ENCODE measurements around the gene ANKS4B.
A peak's percentile ranks its signal among the peaks of the same experiment; 100 is the strongest.
"Not testable (repeated sequence)": the region's sequence is repeated elsewhere in the genome, so short reads cannot be mapped to it uniquely, and the experiment has no call there.

ANKS4B gene

GRCh38 chr16:21263640-21264570 lies 30.4 kb downstream of the ANKS4B start:
- DNase-seq: peak; percentile 67

DNA sequence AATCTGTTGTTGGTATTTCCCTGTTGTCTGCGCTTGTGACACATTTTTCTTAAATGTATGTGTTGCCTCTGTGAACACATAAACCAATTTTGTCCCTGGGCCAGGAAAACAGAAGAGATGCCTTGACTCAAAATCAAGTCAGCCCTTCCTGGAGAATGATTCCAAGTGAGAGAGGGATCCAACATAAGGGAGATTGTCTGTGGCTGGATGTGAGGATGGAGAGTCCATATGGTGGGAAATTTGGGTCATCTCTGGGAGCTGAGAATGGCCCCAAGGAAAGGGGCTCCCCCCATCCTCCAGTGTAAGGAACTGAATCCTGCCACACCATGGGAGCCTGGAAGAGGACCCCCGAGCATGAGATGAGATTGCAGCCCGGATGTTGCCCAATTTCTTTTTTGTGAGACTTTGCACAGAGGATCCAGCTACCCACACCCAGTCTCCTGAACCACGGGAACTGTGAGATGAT lies 31.1 kb downstream of the ANKS4B start:
- DNase-seq: no peak

DNA sequence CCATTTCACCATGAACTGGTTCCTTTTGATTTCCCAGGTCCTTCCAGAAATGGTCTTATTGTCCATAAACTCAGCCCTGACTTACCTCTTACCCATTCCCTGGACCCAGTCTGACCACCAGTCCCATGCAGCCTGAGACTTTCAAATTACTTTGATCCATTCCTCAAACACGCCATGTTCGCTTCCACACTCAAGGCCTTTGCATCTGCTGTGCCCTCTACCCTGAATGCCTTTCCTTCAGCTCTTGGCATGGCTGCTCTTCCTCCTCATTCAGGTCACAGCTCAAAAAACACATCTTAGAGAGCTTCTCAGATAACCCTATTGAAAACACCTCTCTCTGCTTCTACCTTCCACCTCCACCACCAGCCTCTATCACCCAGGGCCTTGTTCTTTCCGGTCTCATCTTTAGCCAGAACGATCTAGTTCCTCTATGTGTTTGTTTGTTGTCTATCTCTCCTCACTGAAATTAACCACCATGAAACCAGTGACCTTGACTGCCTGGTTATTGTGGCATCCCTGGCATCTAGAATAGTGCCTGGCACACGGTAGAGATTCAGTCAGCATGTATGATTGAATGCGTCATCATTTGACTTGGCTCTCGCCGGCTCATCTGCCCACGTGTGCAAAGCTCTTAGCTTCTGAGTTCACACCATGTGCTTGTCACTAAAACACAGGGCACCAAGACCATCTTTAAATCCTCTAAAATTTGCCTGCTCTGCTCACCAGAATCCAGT lies 31.8 kb downstream of the ANKS4B start:
- no peak for DNase-seq

GRCh38 chr16:21267298-21267697 lies 33.8 kb downstream of the ANKS4B start:
- no peak for DNase-seq

GRCh38 chr16:21268236-21268635 lies 34.7 kb downstream of the ANKS4B start:
- DNase-seq: no peak

GRCh38 chr16:21272253-21272652 lies 38.8 kb downstream of the ANKS4B start:
- DNase-seq: no peak

GRCh38 chr16:21272763-21273162 lies 39.3 kb downstream of the ANKS4B start:
- DNase-seq: not testable (repeated sequence)

GRCh38 chr16:21274172-21274726 lies 40.8 kb downstream of the ANKS4B start:
- DNase-seq: no peak

DNA sequence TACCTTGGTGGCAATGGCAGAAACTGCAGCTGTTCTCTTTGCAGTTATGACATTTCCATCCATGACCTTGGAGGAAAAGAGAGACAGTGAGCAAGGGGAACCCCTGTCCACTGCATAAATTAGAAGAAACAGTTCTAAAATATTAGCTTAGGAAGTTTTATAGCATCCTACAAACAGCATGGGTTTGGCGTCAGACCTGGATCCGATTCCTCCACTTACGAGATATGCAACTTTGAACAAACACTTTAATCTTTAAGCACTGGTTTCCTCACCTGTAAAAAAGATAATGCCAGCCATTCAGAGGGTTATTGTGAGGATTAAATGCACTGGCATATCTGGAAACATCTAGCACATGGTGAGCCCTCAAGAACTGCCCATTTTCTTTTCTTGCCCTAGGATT lies 42.0 kb downstream of the ANKS4B start:
- DNase-seq: no peak

DNA sequence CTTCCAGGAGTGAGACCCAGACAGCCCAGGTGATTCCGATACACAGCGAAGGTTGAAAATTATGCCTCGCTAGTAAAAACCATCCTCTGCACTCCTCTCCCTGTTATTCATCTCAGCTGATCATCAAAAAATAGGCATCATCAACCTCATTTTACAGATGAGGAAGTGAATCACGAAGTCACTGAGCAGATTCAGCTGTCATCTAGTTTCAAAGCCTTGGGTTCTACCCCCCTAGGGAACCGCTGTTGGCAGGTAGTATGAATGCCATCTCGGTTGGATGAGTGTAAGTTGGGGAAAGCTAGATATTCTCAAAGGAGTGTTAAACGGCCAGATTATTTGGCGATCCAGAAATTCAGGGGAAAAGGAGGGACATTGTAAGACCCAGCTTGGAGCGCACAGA lies 42.6 kb downstream of the ANKS4B start:
- DNase-seq: no peak

DNA sequence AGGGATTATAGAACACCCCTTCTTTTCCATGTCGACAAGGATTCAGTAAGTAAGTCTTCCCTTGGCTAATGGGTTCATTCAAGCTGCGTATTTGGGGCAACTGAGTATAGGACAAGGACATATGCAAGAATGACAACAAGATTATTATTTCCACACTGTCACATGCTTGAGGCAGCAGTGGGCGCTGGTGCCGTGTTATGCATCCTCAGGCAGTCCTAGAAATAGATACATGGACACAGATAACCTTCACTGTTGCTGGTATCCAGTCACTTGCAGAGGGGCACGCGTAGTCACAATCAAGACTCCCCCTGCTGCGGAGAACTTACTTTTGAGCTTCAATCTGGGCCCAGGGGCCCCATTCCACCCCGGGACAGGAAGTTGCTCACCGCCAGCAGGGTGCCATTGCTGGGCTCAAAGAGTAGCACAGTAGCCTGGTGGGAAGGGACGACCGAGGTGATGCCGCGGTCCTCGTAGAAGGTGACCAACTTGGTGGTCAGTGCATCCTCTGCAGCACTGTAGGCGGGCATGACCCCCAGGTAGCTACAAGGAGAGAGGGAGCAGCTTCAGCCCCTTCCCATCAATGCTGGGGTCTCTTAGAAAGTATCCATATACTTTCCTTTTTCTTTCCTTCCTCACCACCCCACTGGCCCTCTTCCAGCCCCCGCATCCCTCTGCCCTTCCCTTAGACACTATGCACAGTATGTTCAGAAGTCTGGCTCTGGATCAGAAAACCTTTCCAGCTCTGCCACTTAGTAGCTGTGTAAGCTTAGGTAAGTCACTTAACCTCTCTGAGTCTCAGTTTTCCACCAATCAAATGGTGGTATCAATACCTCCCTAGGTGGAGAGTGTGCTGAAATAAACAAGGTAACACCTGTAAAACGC lies 43.8 kb downstream of the ANKS4B start:
- DNase-seq: no peak

DNA sequence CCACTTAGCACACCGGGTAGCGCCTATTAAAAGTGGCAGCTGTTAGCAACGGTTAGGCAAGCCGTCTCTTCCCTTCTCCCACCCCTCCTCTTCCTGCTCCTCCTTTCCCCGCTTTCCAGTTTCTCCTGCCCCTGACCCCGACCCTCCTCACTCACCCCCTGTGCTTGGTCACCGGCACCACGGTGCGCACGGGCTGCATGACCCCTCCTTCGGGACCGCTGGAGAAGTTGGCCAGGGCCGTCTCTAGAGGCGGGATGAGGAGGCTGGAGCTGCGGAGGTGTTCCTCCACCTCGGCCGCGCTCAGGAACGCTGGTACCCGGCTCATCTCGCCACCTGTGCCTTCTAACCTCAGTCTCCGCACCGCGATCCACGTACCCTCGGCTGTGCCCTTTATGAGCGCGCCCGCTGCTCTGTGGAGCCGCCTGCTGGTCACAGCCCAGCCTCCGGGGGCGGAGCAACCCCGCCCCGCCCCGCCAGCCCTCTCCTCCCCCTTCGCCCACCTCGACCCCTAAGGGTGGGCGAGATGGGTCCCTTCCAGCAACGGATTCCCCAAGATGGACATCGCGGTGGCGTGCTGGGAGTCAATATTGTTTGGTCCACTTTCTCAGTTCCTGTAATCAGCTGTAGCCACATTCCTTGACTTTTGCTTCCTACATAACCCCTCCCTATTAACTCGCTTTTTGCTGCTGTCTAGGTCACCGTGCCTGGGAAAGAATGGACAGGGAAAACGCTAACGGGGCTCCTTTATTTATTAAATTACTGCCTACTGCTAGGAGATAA lies 44.6 kb downstream of the ANKS4B start, which contains the start of gene CRYM:
CRYM (minus strand) TSS at position 364 of the 780 bp plus-strand sequence; CDS start at position 325, 39 bp downstream.
- peak; percentile 42 for DNase-seq

- no peak for DNase-seq
Measured at GRCh38 chr16:21279501-21279900, 46.0 kb downstream of the ANKS4B start.

DNA sequence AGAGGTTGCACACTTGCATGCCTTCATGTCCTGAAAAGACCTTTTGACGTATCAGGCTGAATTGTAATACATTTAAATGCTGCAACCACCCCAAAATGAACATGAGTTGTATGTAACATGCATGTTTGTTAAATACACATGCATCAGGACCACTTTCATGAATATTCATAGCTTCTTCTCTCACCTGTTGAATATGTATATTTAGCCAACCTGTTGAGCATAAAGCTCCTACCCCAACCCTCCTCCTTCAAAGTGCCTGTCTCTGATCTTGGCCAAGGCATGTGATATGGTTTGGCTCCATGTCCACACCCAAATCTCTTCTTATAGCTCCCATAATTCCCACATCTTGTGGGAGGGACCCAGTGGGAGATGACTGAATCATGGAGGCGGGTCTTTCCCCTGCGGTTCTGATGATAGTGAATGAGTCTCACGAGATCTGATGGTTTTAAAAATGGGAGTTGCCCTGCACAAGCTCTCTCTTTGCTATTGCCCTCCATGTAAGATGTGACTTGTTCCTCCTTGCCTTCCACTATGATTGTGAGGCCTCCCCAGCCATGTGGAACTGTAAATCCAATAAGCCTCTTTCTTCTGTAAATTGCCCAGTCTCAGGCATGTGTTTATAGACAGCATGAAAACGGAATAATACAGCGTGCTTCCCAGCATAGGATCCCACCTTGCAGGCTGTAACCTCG lies 48.3 kb downstream of the ANKS4B start:
- no peak for DNase-seq

DNA sequence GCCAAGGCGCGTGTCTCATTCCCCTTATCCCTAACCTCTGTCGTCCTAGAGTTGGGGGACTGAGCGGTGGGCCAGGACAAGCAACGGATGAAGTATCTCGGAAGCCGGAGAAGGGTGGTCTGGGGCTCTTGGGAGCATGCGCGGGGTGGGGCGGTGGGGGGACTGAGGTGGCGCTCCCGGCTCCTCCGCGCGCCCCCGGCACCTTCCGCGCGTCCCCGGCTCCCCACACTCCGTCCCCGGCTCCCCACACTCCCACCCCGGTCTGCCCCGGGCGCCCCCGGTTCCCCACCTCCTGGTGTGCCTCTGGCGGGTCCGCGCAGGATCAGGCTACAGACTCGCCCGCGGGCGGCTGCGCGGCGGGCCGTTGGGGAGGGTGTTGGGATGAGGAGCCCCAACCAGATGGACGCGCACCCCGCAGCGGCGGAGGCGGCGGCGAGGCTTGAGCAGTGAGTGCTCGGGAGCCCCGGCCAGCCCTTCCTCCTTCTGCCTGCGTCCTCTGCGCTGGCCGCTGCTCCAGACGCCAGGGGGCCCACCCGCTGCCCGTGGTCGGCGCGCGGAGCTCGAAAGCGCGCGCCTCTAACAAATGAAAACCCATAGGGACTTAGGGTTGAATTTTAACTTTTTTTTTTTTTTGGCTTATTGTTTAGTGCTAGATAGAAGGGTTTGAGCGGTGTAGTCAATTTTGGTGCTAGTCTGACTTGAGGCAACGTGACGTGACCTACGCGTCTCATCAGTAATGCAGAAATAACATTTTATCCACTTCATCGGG lies 50.2 kb downstream of the ANKS4B start:
- DNase-seq: peak; percentile 40

GRCh38 chr16:21284414-21284813 lies 50.9 kb downstream of the ANKS4B start:
- no peak for DNase-seq

DNA sequence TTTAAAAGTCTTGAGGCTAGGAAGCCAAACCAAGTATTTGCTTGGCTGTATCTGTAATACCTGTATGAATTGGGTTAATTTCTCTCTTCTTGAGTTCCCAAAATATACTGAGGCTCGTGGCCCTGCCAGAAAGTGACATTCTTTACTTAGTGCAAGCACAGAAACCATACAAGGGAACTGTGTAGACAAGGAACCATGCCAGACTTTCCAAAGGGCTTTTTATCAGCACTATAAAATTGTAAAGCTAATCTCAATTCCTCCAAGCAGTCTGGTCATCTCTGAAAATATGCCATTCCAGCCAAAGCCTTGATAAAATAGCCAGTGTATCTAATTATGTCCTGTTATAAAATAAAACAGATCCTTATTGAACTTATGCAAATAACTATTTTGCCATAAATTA lies 51.8 kb downstream of the ANKS4B start:
- DNase-seq: no peak

DNA sequence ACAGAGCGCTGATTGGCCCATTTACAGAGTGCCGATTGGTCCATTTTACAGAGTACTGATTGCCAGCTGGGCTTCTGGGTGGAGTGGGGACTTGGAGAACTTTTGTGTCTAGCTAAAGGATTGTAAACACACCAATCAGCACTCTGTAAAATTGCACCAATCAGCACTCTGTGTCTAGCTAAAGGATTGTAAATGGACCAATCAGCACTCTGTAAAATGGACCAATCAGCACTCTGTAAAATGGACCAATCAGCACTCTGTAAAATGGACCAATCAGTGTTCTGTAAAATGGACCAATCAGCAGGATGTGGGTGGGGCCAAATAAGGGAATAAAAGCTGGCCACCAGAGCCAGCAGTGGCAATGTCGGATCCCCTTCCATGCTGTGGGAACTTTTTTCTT lies 56.3 kb downstream of the ANKS4B start:
- DNase-seq: not testable (repeated sequence)

GRCh38 chr16:21300309-21301167 lies 67.0 kb downstream of the ANKS4B start:
- DNase-seq: peak; percentile 99

Measured in hematopoietic multipotent progenitor cell treated with erythropoietin and hydrocortisone succinate and interleukin-3 and kit ligand, for 8 days (in vitro differentiated cells).